Measurements from ENCODE around the gene LAMA2. TPM values are rescaled to one million over a fixed set of nuclear protein-coding genes. Genes with fewer than 3 reads are reported as not detected.

LAMA2 gene
- total and polyA plus RNA-seq, 2 of the 8 experiments (the other 6 are each of a cell fraction or from before 2014, with no cell fraction given): 1.3 to 3.8 TPM

DNA sequence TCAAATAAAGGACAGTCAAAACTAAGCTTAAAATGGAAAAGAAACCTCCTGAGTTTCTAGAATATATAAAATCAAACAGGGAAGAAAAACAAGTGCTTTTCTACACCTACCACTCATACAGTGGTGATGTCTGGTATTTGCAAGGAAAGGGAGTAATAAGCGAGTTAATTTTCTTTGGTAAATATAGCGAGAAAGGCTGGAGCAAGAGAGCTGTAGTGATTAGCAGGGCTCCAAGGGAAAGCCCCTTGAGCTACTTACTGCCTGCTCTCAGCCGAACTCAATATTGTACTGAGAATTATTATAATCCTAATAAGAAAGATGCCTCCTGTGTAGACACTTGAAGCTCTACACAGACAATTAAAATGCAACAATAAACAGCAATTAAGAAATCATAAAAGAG lies 296.3 kb downstream of the LAMA2 start:
- no peak overlapping the region for H4K8ac ChIP-seq (ENCODE audit: extremely low read depth, insufficient read depth, low read length)
- 93% methylated on average over 3 of the region's 3 CpGs; no CpG with 5 or more reads in 1 of the 2 experiments for WGBS, 2 experiments (ENCODE audit: extremely low coverage in 1 of 2, insufficient coverage in 1 of 2, insufficient read length in 1 of 2, insufficient replicate concordance in 2 of 2, low coverage in 1 of 2, low lambda C conversion rate in 2 of 2, missing lambda C conversion rate in 1 of 2)
- H2AK5ac ChIP-seq (ENCODE audit: low read depth, low read length): no peak overlapping the region
- DNase-seq (ENCODE audit: low read depth in 1 of 2, low spot score in 2 of 2) (no peak), FAIRE-seq (no peak)
- H3K36me3 ChIP-seq (ENCODE audit: control insufficient read depth in 2 of 4, insufficient read depth in 4 of 4, low read length in 3 of 4): no peaks in the 10 kb centered on the region
- ChIA-PET POLR2A (ENCODE audit: partially characterized antibody) (interaction anchor here (1.5 kb wide), 1 partner anchor 73 kb away, joined by 4 read pairs; no protein-coding TSS in a partner anchor), CTCF (ENCODE audit: partially characterized antibody) (interaction anchor here (0.6 to 2.3 kb wide), 3 partner anchors 10 to 658 kb away, joined by 4 to 7 read pairs (median 5); no protein-coding TSS in a partner anchor)
- no peak overlapping the region for H2BK5ac ChIP-seq (ENCODE audit: low read depth, low read length)
- H3K56ac ChIP-seq (replicated peaks; ENCODE audit: insufficient read length, low read depth, low read length): no peak overlapping the region
- no peak overlapping the region for H3K27ac ChIP-seq (ENCODE audit: low read depth, low read length)
- no peaks in the 10 kb centered on the region for H4K20me1 ChIP-seq (replicated peaks in 1 of 2; ENCODE audit: control insufficient read depth in 1 of 2, insufficient read depth in 2 of 2, low read length in 2 of 2)
- no peak overlapping the region for H3K4me3 ChIP-seq (ENCODE audit: extremely low read depth in 1 of 4, insufficient read depth in 2 of 4, low read depth in 3 of 4, low read length in 4 of 4)
- no peak overlapping the region for H3K4ac ChIP-seq (replicated peaks; ENCODE audit: insufficient read length, low read depth, low read length)
- no peak overlapping the region for H4K91ac ChIP-seq (replicated peaks; ENCODE audit: insufficient read length, low read length)
- H3K4me2 ChIP-seq (ENCODE audit: insufficient read depth in 1 of 2, low read depth in 2 of 2, low read length in 2 of 2): no peak overlapping the region
- no peaks in the 10 kb centered on the region for H3K4me1 ChIP-seq (replicated peaks in 1 of 4; ENCODE audit: control insufficient read depth in 3 of 4, insufficient read depth in 4 of 4, low read length in 3 of 4)
- H2BK12ac ChIP-seq (ENCODE audit: low read depth, low read length): no peak overlapping the region
- H2BK15ac ChIP-seq (ENCODE audit: low read length): no peak overlapping the region
- H3K9me3 ChIP-seq (ENCODE audit: insufficient read depth in 2 of 2, low read depth in 1 of 2, low read length in 1 of 2): no peaks in the 10 kb centered on the region
- no peak overlapping the region for H3K9ac ChIP-seq (replicated peaks in 1 of 4; ENCODE audit: extremely low read depth in 1 of 4, low read depth in 3 of 4, low read length in 3 of 4)
- no peak overlapping the region for H2AFZ ChIP-seq (ENCODE audit: low read length)
- no peak overlapping the region for H3K14ac ChIP-seq (ENCODE audit: insufficient read length)
- no peaks in the 10 kb centered on the region for H3K27me3 ChIP-seq (replicated peaks in 1 of 4; ENCODE audit: control insufficient read depth in 3 of 4, extremely low read depth in 1 of 4, insufficient read depth in 3 of 4, low read length in 3 of 4)
- no peaks in the 10 kb centered on the region for H3K79me2 ChIP-seq (ENCODE audit: control insufficient read depth in 1 of 2, insufficient read depth in 2 of 2, low read length in 2 of 2)
- H2BK120ac ChIP-seq (replicated peaks; ENCODE audit: low read depth, low read length): no peak overlapping the region
- no peaks in the 10 kb centered on the region for H3K79me1 ChIP-seq (ENCODE audit: low read depth, low read length)
- H3K23ac ChIP-seq (ENCODE audit: insufficient read length): no peak overlapping the region
- H3K23me2 ChIP-seq (ENCODE audit: low read depth, low read length): no peaks in the 10 kb centered on the region
- H2BK20ac ChIP-seq (ENCODE audit: low read length): no peak overlapping the region
- H3K18ac ChIP-seq (ENCODE audit: extremely low read depth, low read length): no peak overlapping the region
- no peak overlapping the region for H4K5ac ChIP-seq (ENCODE audit: insufficient read length, low read depth, low read length)
- TF ChIP-seq, protein P1, sequence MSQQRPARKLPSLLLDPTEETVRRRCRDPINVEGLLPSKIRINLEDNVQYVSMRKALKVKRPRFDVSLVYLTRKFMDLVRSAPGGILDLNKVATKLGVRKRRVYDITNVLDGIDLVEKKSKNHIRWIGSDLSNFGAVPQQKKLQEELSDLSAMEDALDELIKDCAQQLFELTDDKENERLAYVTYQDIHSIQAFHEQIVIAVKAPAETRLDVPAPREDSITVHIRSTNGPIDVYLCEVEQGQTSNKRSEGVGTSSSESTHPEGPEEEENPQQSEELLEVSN (IDR thresholded peaks at IDR 0.05): no peak
- TF ChIP-seq TAF7 (optimal IDR thresholded peaks at IDR 0.05; ENCODE audit: borderline replicate concordance, low read depth, low read length) (no peak), TEAD4 (IDR thresholded peaks at IDR 0.05; ENCODE audit: low read depth, low read length) (no peak), POU5F1 (IDR thresholded peaks at IDR 0.05; ENCODE audit: low read depth, low read length) (no peak), SIN3A (conservative IDR thresholded peaks at IDR 0.05 in 1 of 2, IDR thresholded peaks at IDR 0.05 in 1 of 2; ENCODE audit: low read depth in 1 of 2, low read length in 2 of 2) (no peak), JUN (IDR thresholded peaks at IDR 0.05; ENCODE audit: low read depth, low read length) (no peak), FOSL1 (IDR thresholded peaks at IDR 0.05; ENCODE audit: insufficient read depth, low read depth, low read length) (no peak), POLR2AphosphoS5 (IDR thresholded peaks at IDR 0.05; ENCODE audit: low read depth, low read length) (no peak), POLR2A (IDR thresholded peaks at IDR 0.05; ENCODE audit: control extremely low read depth in 1 of 2, low read depth in 2 of 2, low read length in 2 of 2) (no peak), CBX8 (IDR thresholded peaks at IDR 0.05; ENCODE audit: borderline replicate concordance, low read depth, low read length) (no peak), RBBP5 (IDR thresholded peaks at IDR 0.05; ENCODE audit: borderline replicate concordance, low read depth, low read length) (no peak), EZH2 (IDR thresholded peaks at IDR 0.05; ENCODE audit: low read depth, low read length, severe bottlenecking) (no peak), BACH1 (IDR thresholded peaks at IDR 0.05; ENCODE audit: low read length) (no peak)
- TF ChIP-seq, protein P2, sequence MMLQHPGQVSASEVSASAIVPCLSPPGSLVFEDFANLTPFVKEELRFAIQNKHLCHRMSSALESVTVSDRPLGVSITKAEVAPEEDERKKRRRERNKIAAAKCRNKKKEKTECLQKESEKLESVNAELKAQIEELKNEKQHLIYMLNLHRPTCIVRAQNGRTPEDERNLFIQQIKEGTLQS (IDR thresholded peaks at IDR 0.05; ENCODE audit: insufficient read depth, low read depth, low read length): no peak
